Adrenal gland (tissue), 12 donors: ENCODE results near the gene FAM229A. TPM values are rescaled to one million over a fixed set of nuclear protein-coding genes. Genes with fewer than 3 reads are reported as not detected.

Source experiments
- DNase-seq, 7 donors: peaks; one replicate each; pipeline ENCODE4 v3.0.0-alpha.2; 2019 to 2020
- H3K27ac ChIP-seq, 5 donors: fragments of 200-600 bp; sonication (generic) in 4 of 5; 1 replicate in 3 of 5; 2 replicates in 2 of 5; pipeline versions ENCODE4 v1.5.1 to v1.8.0; 2016 to 2020; ENCODE audit warnings: mild to moderate bottlenecking in 1 of 5
- H3K27me3 ChIP-seq: fragments of 200-600 bp; 2 replicates; pipeline ENCODE4 v1.8.0; 2021
- H3K36me3 ChIP-seq, 2 donors: fragments of 200-600 bp; replicated peaks in 1 of 2; 1 replicate in 1 of 2; 2 replicates in 1 of 2; pipeline versions ENCODE4 v1.5.1 to v1.8.0; 2018 to 2022
- H3K4me1 ChIP-seq, 2 donors: fragments of 200-600 bp; replicated peaks in 1 of 2; 1 replicate in 1 of 2; 2 replicates in 1 of 2; pipeline versions ENCODE4 v1.5.1 to v1.8.0; 2018 to 2021
- H3K4me3 ChIP-seq, 4 donors: fragments of 200-600 bp; sonication (generic) in 3 of 4; one replicate each; pipeline ENCODE4 v1.5.1; 2016 to 2018
- H3K9me3 ChIP-seq, 3 donors: fragments of 200-600 bp; sonication (generic) in 1 of 3; replicated peaks in 1 of 3; 1 replicate in 2 of 3; 2 replicates in 1 of 3; pipeline versions ENCODE4 v1.5.1 to v1.8.0; 2016 to 2021
- CTCF ChIP-seq, 6 experiments: fragments of 450-650 bp in 4 of 6; fragments of 200-600 bp in 2 of 6; sonication (generic) in 1 of 6; IDR thresholded peaks; 1 replicate in 5 of 6; 2 replicates in 1 of 6; pipeline versions ENCODE4 v1.5.1 to v1.8.0; 2016 to 2021; ENCODE audit warnings: antibody characterized with exemption in 6 of 6, mild to moderate bottlenecking in 2 of 6, moderate library complexity in 1 of 6
- POLR2A ChIP-seq, 2 donors: fragments of 450-650 bp; IDR thresholded peaks; one replicate each; pipeline ENCODE4 v1.6.1; 2017; ENCODE audit warnings: antibody characterized with exemption in 2 of 2, mild to moderate bottlenecking in 2 of 2, moderate library complexity in 1 of 2
- WGBS, 4 donors: extraction: QIAGEN DNeasy Blood & Tissue Kit in 2 of 4; methylation state at CpG; one replicate each; pipeline versions ENCODE4 v1.1.5 to v1.1.7; 2013 to 2017; 5-methylcytosine and 5-hydroxymethylcytosine counted together
- intact Hi-C, 2 donors: fragments of 100-400 bp; cut with DNase I; formaldehyde crosslinking; loops; one replicate each; pipeline versions ENCODE4 v1.14.1 to v1.15.0; 2022 to 2023
- polyA plus RNA-seq, 3 donors: library from polyadenylated mRNA; stranded (reverse); fragments of 200-250 nt in 2 of 3; fragments of 350-450 nt in 1 of 3; fragmentation: Illumina TruSeq in 1 of 3; extraction: RNeasy Lipid Tissue Mini Kit (QIAGEN cat#74804) in 1 of 3; gene quantifications; one replicate each; pipeline ENCODE4 v1.2.3, GENCODE V29; 2013 to 2014
- total RNA-seq, 9 donors: library from RNA; depleted of rRNA in 4 of 9; stranded (reverse); fragments of >200 nt in 4 of 9; fragments of 120-200 nt in 1 of 9; fragmentation: NEBNext Ultra II Directional in 1 of 9; extraction: Animal tissue kit (Norgen Biotek cat#: 25700) in 1 of 9; gene quantifications; one replicate each; pipeline versions ENCODE4 v1.1.0 to v1.2.4, GENCODE V29; 2013 to 2023
- donor health status: healthy with polysubstance abuse.
- donor health status: Bipolar disorder and iron deficiency.
- donor health status: DM: yes; HTN: yes; CAD: no.
- donor health status: DM: no; HTN: no; CAD: no.
- donor health status: DM: no; HTN: no; CAD: no.
- donor health status: DM: yes; HTN: yes; CAD: no.

FAM229A gene
- total and polyA plus RNA-seq, 12 donors = 1.3 to 110 (median 7.0) TPM

GRCh38 chr1:32318127-32318869, 44.0 kb downstream of the FAM229A start:
- H3K4me3 ChIP-seq = no peak overlapping the region
- no peaks in the 10 kb centered on the region for H3K27me3 ChIP-seq
- H3K36me3 ChIP-seq = peaks cover 0 to 31% of the 10 kb centered on the region in 2 donors
- H3K4me1 ChIP-seq = peaks cover 0 to 4% of the 10 kb centered on the region in 2 donors
- 95 to 99% (median 97%) methylated on average over 9 to 10 of the region's 10 CpGs for WGBS, 4 donors
- intact Hi-C loops = loop anchor here in 1 of 2 donors (10.0 kb wide), 1 partner anchor 103 kb away; no protein-coding TSS in a partner anchor
- TF ChIP-seq CTCF (IDR thresholded peaks at IDR 0.05) = no peak
- no peak for TF ChIP-seq POLR2A (IDR thresholded peaks at IDR 0.05)
- H3K9me3 ChIP-seq = no peaks in the 10 kb centered on the region
- H3K27ac ChIP-seq = no peak overlapping the region
- no peak for DNase-seq

- Histone ChIP-seq H3K36me3 (peaks cover 0 to 31% of the 10 kb centered on the region in 2 donors), H3K9me3 (no peaks in the 10 kb centered on the region), H3K27me3 (no peaks in the 10 kb centered on the region), H3K27ac (no peak overlapping the region), H3K4me1 (peaks cover 0 to 8% of the 10 kb centered on the region in 2 donors), H3K4me3 (no peak overlapping the region)
- no peak for DNase-seq
- WGBS, 4 donors = 76 to 89% (median 82%) methylated on average over 3 of the region's 3 CpGs
- TF ChIP-seq POLR2A (IDR thresholded peaks at IDR 0.05) = no peak
- TF ChIP-seq CTCF (IDR thresholded peaks at IDR 0.05) = no peak
- intact Hi-C loops = loop anchor here in 1 of 2 donors (10.0 kb wide), 1 partner anchor 102 kb away; no protein-coding TSS in a partner anchor
These were observed 45.4 kb downstream of the FAM229A start for GRCh38 chr1:32316903-32317277.

- peaks cover 0 to 6% of the 10 kb centered on the region in 2 donors for H3K36me3 ChIP-seq
- no peaks in the 10 kb centered on the region for H3K27me3 ChIP-seq
- 47 to 51% (median 49%) methylated on average over 2 of the region's 2 CpGs for WGBS, 4 donors
- DNase-seq = no peak
- intact Hi-C loops = loop anchor here in 1 of 2 donors (10.0 kb wide), 1 partner anchor 97 kb away; no protein-coding TSS in a partner anchor
- peak overlapping the region in 1 of 5 donors; percentile 2 for H3K27ac ChIP-seq
- no peak for TF ChIP-seq POLR2A (IDR thresholded peaks at IDR 0.05)
- TF ChIP-seq CTCF (IDR thresholded peaks at IDR 0.05) = no peak
- H3K4me1 ChIP-seq = peaks cover 6 to 41% of the 10 kb centered on the region in 2 donors
- no peak overlapping the region for H3K4me3 ChIP-seq
- H3K9me3 ChIP-seq = no peaks in the 10 kb centered on the region
These were observed 50.4 kb downstream of the FAM229A start for GRCh38 chr1:32311709-32312393.

Other genes with a start within 250 kb of the FAM229A start
- 10 to 100 TPM; 52.7 to 97.4 (median 66.1) TPM for gene TXLNA, start 182.8 kb downstream of the FAM229A start, total RNA-seq
- 10 to 100 TPM; 14.9 to 51.0 (median 25.7) TPM for gene TXLNA, start 182.8 kb downstream of the FAM229A start, polyA plus RNA-seq
- gene CCDC28B, start 161.9 kb downstream of the FAM229A start, total RNA-seq = 10 to 100 TPM; 11.4 to 34.0 (median 20.5) TPM
- gene CCDC28B, start 161.9 kb downstream of the FAM229A start, polyA plus RNA-seq = 10 to 100 TPM in 2 of 3 donors, 1 to 10 TPM in 1; 3.4 to 47.7 (median 42.6) TPM
- gene IQCC, start 156.8 kb downstream of the FAM229A start, total RNA-seq = 1 to 10 TPM; 1.5 to 3.6 (median 2.7) TPM
- 1 to 10 TPM; 3.1 to 3.9 (median 3.6) TPM for gene IQCC, start 156.8 kb downstream of the FAM229A start, polyA plus RNA-seq
- not detected for gene DCDC2B, start 153.4 kb downstream of the FAM229A start, total RNA-seq
- not detected for gene DCDC2B, start 153.4 kb downstream of the FAM229A start, polyA plus RNA-seq
- 10 to 100 TPM in 7 of 9 donors, 1 to 10 TPM in 2; 2.1 to 27.1 (median 16.3) TPM for gene TMEM234, start 140.1 kb downstream of the FAM229A start, total RNA-seq
- gene TMEM234, start 140.1 kb downstream of the FAM229A start, polyA plus RNA-seq = 10 to 100 TPM; 10.2 to 57.7 (median 34.6) TPM
- 100 to 1,000 TPM; 187 to 672 (median 202) TPM for gene EIF3I, start 140.1 kb downstream of the FAM229A start, total RNA-seq
- 100 to 1,000 TPM; 196 to 312 (median 294) TPM for gene EIF3I, start 140.1 kb downstream of the FAM229A start, polyA plus RNA-seq
- gene FAM167B, start 115.3 kb downstream of the FAM229A start, total RNA-seq = 10 to 100 TPM in 8 of 9 donors, 1 to 10 TPM in 1; 3.2 to 34.5 (median 26.0) TPM
- 10 to 100 TPM in 2 of 3 donors, 1 to 10 TPM in 1; 5.8 to 58.2 (median 30.0) TPM for gene FAM167B, start 115.3 kb downstream of the FAM229A start, polyA plus RNA-seq
- 1 to 10 TPM in 6 of 9 donors, under 1 TPM in 3; 0.30 to 2.7 (median 1.9) TPM for gene LCK, start 111.2 kb downstream of the FAM229A start, total RNA-seq
- 1 to 10 TPM in 2 of 3 donors, under 1 TPM in 1; 0.46 to 2.9 (median 1.2) TPM for gene LCK, start 111.2 kb downstream of the FAM229A start, polyA plus RNA-seq
- gene HDAC1, start 70.4 kb downstream of the FAM229A start, total RNA-seq = 10 to 100 TPM; 52.2 to 95.2 (median 76.9) TPM
- 10 to 100 TPM; 54.4 to 70.1 (median 59.6) TPM for gene HDAC1, start 70.4 kb downstream of the FAM229A start, polyA plus RNA-seq
- gene MARCKSL1, start 26.3 kb downstream of the FAM229A start, total RNA-seq = 10 to 100 TPM; 24.2 to 82.2 (median 49.0) TPM
- gene MARCKSL1, start 26.3 kb downstream of the FAM229A start, polyA plus RNA-seq = 10 to 100 TPM; 34.4 to 54.8 (median 49.2) TPM
- 1 to 10 TPM in 6 of 9 donors, under 1 TPM in 2, not detected in 1; 0.69 to 5.3 (median 2.1) TPM for gene TSSK3, start 54 bp upstream of the FAM229A start, total RNA-seq
- 1 to 10 TPM in 2 of 3 donors, under 1 TPM in 1; 0.84 to 2.1 (median 1.2) TPM for gene TSSK3, start 54 bp upstream of the FAM229A start, polyA plus RNA-seq
- 100 to 1,000 TPM in 8 of 9 donors, 10 to 100 TPM in 1; 95.5 to 153 (median 117) TPM for gene BSDC1, start 32.0 kb upstream of the FAM229A start, total RNA-seq
- gene BSDC1, start 32.0 kb upstream of the FAM229A start, polyA plus RNA-seq = 10 to 100 TPM; 47.9 to 80.2 (median 63.9) TPM
- gene ZBTB8B, start 102.6 kb upstream of the FAM229A start, total RNA-seq = under 1 TPM in 7 of 9 donors, not detected in 2; under 0.01 to 0.89 (median 0.15) TPM
- under 1 TPM; 0.03 to 0.09 (median 0.08) TPM for gene ZBTB8B, start 102.6 kb upstream of the FAM229A start, polyA plus RNA-seq
- gene ZBTB8A, start 176.9 kb upstream of the FAM229A start, total RNA-seq = 1 to 10 TPM; 3.1 to 6.5 (median 4.8) TPM
- gene ZBTB8A, start 176.9 kb upstream of the FAM229A start, polyA plus RNA-seq = 1 to 10 TPM; 1.3 to 8.3 (median 1.9) TPM